Middle frontal gyrus (tissue), 1 donor: ENCODE results near the gene TRAPPC2.
A peak's percentile ranks its signal among the peaks of the same experiment; 100 is the strongest.

Experiments used
- DNase-seq: peaks from one replicate; pipeline ENCODE4 v3.0.0-alpha.2; 2015; ENCODE audit warnings: low spot score; ENCODE audit errors: extremely low spot score

TRAPPC2 gene

DNA sequence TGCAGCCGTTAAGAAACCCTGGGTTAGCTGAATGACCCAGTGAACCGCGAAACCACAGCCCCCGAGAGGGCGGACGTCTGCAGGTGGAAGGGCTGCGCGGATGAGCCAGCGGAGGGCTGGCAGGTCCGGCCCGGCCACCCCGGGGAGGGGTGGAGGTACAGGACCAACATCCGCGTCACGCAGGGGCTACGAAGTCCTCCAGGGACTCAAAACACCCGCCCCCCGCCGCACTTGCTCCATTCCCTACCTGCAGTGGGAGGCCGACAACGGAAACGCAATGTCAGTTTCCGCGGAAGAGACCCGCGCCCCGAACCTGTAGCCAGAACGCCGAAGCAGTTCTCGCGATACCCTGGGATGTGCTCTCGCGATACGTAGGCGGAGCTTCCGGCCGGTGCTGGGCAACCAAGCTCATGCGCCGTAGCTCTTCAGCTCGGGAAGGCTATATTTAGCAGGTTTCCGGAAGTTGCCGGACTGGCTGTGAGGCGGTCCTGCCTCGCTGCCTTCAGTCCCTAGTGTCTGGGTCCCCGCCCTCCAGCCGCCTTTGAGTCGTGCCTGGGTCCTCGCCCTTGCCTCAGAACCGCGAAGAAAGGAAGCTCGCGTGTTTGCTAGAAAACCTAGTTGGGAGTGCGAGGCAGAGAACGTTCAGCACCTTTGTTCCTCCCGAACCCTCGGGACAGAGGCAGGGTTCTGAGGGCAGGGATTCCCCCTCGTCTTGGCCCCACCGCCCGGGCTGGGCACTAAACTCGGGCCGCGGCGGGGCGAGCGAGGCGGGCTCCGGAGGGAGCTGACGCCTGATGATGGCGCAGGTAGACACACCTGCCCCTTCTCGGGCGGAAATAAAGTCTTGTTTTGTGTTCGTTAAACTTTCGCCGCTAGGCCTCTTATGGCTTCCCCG lies at the start of gene TRAPPC2, which contains the start of gene OFD1:
Gene TRAPPC2 (minus strand): TSS at position 343 of the 895 bp plus-strand sequence. CDS start 14,657 bp downstream, outside the sequence.
Gene OFD1 (plus strand): TSS at position 471 of the 895 bp plus-strand sequence. CDS start 324 bp downstream, at position 795.
- DNase-seq = peak; percentile 84

DNA sequence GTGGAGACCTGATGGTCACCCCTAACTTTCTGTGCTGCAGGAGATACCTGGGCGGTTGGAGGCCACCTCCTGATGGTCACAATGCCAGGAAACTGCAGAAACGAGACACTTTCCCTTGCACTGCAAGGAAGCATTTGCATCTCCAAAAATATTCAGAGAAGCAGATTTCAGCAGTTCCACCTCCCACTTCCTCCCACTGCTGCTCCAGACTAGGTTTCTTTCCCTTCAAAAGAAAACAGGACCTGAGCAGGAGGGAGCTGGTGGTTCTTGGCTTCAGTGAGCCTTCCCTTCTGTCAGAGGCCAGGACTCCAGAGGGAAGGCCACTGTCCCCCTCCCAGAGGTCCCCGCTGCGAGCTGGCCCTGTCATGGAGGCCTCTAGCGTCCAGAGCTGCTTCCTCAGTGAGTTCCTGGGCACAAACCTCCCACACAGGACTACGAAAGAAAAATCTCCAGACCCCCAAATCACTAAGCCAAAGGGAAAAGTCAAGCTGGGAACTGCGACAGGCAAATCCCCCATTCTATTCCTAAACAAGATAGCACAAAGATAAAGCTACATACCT lies 46.5 kb upstream of the TRAPPC2 start:
- DNase-seq = no peak

DNA sequence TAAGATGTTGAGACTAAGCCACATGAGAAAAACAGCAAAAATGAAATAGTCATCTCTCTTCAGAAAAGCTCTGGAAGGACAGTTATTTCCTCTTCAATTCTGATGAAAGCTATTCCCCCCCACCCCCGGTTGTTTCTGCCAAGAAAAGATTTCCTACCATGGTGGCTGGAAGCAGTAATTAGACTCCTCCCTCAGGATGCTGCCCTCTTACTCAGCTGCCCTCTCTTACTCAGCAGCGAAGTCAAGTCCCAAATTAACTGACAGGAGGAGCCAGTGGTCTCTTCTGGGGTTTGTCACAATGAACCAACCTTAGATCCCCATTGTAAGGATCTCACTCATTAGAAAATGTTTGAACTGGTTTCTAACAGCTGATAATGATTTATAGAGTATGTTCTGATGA lies 44.5 kb upstream of the TRAPPC2 start:
- DNase-seq = no peak

DNA sequence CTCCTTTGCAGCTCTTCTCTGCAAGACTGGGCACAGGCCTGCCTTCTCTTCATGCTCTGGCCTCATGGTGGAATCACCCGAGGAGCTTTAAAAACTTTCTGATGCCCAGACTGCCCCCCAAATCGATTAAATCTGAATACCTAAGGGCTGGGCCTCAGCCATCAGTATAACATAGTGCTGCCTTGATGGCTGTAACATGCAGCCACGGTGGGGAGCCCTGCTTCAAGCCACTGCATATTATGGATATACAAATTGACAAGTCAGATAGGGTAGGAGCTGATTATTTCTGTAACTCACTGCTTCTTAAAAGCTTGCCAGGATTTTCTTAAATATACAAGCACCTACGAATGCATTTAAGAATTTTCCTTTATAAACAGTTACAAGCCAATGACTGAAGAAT lies 42.0 kb upstream of the TRAPPC2 start:
- DNase-seq = no peak

DNA sequence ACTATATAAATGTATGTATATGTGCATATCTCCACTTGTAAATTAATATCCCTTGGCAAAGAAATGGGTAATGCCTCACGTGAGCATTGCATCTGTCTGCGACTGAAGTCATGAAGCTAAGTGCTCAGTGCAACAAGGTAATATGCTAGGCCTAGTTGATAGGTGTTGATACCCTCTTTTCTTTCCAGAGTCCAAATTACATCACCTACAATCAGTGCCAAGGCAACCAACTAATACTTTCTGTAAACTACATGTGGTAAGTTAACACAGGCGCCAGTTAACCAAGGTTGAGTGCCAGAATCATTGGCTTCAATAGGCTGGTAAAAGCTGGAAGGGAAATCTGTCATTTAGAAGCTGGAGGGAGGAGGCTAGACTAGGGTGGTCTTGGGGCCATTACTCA lies 41.4 kb upstream of the TRAPPC2 start:
- DNase-seq = no peak

DNA sequence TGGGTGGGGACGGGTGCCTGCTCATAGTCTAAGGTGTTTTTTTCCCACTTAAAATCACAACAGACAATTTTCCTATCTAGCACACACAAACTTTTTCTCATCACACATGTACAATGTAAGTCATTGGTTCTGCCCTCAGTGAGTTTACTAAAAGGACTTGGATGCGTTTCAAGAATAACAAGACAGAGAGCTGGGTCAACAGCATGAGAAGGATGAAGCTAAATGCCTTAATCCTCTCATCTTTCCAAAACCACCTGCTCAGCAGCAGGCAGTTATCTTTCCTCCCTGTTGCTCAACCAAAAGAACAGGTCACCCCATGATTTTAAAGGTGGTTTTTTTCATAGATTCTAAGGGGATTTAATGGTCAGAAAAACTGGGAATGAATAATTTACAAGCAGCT lies 40.3 kb upstream of the TRAPPC2 start:
- DNase-seq = no peak

DNA sequence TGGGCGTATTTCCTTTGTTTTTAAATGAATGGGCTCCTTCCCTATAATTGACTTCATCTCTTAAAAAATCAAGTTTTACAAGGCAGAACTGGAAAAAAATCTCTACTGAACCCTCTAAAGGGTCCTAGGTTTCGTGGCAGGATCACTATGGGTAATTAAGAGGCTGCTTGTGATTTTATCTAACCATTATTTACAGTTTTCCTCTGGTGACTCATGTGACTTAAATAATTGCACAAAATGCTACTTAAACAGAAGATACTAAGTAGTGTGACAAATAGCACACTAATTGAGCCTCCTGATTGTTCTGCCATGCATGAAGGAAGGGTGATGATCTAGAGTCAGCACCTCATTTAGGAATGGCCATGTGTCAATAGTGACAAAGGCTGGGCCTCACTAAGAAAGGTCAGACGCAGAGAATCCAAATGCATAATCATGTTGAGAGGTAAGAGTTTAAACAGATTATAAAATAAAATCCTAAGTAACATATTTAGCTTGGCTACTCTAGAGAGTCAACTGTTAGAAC lies 35.7 kb upstream of the TRAPPC2 start:
- DNase-seq = no peak

DNA sequence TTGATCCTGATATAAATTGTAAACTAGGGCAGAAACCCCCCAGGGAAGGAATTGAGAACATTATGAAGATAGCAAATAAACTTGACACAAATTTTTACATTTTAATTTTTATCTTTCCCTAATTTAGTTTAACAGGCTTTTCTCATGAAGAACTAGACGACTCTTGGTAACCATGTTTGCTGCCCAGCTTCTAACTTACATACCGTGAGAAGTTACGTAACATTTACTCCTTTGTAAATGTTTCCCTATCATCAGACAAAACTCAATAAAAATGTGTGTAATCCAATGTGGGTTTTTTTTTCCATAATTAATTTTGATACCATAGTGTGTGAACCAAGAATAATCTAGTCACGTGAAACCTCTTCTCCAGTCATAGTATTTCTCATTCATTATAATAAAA lies 34.5 kb upstream of the TRAPPC2 start:
- DNase-seq = no peak

DNA sequence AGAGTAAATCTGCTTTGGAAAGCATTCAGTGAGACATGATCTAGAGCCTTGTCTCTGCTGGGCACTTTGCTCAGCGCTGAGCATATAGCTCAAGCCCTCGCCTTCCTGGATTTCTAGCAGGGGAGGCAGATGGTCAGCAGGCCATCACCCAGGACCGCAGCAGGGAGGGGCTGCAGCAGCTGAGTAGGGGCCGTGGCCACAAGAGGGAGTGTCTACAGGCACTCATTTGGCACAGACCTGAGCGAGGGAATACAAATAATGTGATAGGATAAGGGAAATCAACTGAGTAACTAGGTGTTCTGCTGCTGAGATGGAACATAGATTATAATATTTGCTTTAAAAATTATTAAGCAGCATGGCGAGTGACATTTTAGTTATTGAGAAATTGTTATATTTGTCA lies 30.3 kb upstream of the TRAPPC2 start:
- DNase-seq = no peak

DNA sequence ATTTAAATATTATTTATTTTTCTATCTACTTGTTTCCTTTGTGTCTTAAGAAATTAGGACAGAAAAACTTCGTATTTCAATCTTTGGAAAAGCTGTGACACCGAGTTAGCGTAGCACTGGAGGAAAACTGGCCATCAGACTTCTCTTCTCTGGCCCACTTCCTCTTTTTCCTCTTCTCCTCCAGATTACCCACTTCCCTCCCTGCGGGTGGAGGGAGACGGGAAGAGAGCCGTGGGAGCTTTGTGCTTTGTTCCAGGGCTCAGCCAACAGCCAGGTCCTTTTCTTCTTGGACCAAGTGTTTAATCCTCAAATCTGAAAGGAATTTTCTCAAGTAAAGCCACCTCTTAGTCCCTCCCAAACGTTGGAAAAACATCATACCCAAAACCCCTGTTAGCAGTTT lies 29.9 kb upstream of the TRAPPC2 start:
- no peak for DNase-seq

DNA sequence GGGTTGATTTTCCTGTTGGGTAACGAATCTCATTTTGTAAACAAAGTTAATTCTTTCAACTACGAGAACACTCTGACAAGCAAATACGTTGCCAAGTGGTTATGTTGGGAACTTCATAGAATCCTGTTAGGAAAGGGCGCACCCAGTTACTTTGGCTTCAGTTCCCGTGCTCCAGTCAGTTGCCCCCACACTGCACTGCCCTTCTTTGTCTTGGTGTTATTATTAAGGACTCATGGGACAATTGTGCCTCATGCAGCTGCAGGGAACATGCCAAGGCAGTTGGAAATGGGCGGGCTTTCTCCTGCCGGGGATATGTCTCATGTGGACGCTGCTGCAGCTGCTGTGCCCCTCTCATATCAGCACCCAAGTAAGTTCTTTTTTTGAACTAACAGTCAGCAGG lies 29.1 kb upstream of the TRAPPC2 start:
- DNase-seq = no peak

DNA sequence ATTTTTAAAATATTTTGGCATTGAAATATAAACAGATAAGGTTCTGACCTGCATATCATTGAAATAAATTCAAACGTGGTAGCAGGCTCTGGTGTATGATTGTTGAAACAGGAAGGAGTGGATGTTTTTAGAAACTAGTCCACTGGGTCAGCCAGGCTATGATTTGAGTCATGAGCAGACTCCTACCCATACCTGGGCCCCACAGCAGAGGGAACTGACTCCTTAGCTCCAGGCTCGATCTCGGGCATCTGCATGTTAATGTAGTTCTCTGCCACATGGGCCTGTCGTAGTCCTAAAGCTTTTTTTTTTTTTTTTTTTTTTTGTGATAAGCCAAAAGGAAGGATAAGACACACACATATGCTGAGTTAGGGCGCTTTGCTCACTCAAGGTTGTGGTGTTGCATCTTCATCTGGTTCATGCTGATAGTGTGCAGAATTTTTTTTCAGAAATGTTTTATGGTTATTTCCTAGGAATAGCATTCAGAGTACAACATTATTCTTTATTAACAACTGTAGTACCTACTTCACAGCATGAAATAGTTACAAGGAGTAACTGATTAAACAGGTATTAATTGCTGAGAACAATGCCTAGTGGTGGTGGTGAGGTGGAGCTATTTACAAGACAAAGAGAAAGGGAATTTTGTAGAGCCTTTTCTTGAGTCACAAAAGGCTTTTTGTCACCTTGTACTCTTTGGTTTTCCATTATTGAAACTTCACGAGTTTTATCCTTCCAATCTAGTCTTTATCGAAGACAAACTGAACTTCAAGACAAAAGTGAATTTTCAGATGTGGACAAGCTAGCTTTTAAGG lies 27.4 kb upstream of the TRAPPC2 start:
- DNase-seq = no peak

DNA sequence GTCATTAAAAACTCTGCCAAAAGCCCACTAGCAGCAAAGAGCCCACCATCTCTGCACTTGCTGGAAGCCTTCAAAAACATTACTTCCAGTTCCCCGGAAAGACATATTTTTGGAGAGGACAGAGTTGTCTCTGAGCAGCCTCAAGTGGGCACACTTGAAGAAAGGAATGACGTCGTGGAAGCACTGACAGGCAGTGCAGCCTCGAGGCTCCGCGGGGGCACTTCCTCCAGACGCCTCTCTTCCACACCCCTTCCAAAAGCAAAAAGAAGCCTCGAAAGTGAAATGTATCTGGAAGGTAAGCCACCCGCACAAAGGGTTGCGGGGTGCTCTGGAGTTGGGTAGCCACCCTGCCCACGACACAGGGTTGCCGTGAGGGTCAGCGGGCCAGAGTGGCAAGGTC lies 26.0 kb upstream of the TRAPPC2 start:
- DNase-seq = no peak

DNA sequence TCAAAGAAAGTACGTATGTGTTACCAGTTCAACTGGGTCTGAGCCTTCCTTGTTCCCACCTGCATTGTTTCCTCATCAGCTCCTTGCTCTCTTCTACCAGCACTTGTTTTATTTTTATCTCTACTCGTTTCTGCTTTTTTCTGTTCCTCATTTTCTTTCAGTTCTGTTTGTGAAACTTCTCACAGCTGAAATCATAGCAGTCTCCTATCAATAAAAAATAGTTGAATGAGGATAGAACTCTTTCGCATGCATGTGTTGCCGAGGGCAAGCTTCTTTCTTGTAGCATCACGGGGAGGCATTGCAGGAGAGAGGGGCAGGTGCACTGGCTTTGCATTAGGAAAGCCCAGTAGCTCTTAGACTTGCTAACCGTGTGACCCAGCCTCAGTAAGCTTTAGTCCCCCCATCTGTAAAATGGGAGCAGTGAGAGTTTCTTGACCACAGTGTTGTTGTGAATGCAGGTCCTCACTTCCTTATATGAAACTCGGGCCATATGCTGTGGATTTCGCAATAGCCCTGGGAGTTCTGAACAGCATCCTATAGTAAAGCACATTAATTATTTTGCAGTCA lies 24.8 kb upstream of the TRAPPC2 start:
- no peak for DNase-seq

DNA sequence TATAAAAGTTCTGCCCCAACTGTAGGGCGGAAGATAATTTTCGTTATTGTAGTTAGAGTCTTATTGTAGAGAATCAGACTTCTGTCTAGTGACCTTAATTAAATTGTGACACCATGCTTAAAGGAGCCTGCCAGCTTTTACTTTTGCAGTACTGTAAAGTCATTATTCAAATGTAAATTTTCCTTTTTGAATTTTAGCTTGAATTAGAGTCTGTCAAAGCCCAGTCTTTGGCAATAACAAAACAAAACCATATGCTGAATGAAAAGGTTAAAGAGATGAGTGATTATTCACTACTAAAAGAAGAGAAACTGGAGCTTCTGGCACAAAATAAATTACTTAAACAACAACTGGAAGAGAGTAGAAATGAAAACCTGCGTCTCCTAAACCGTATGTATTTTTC lies 22.0 kb upstream of the TRAPPC2 start:
- no peak for DNase-seq

DNA sequence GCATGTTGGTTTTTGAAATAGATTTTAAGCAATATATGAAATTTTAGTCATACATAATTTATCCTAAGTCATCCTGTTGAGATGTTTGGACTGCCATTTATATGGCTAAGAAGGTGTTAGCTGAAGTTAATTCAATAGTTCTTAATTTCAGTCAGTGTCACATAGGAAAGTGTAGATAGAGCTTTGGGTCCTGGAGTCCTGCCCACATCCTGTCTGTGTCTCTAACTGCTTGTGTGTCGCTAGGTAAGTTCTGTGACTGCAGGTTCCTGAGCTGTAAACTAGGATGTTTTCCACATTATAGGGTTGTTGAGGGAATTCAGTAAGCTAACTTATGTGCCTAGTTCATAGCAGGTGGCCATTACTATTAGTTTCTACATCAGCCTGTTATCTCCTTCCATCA lies 20.8 kb upstream of the TRAPPC2 start:
- DNase-seq = no peak

DNA sequence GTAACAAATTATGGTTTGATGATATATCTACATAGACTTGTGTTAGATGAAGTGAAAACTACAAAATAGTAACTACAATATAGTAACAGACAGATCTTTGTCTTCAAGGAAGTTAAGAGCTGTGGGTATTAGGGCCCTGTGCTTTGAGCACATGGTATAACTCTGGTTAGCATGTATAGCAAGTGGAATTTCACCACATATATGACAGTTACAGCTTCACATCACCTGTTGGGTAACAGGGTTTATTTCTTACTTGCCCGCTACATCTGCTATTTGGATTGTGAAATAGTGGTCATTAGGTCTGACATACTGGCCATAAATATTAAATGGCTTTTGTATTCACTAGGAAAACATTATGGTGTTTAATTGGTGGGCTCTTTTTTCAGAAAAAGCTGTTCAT lies 20.3 kb upstream of the TRAPPC2 start:
- no peak for DNase-seq

DNA sequence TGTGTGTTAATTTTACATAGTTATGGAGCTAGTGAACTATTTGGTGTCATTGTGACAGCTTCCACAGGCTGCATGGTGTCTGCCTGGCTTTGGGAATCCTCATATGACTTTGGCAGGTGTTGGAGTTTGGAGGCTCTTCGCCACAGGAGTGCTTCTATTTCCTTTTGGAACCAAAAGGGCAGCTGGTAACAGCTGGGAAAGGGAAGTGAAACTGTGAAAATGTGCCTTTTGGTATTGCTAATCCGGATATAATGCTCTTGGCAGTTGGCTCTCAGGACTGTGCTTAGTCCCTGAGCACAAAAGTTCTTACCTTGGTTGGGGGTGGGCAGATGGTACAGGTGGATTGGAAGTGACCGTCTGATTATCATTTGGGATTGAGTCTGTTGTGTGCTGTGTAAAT lies 18.2 kb upstream of the TRAPPC2 start:
- no peak for DNase-seq

DNA sequence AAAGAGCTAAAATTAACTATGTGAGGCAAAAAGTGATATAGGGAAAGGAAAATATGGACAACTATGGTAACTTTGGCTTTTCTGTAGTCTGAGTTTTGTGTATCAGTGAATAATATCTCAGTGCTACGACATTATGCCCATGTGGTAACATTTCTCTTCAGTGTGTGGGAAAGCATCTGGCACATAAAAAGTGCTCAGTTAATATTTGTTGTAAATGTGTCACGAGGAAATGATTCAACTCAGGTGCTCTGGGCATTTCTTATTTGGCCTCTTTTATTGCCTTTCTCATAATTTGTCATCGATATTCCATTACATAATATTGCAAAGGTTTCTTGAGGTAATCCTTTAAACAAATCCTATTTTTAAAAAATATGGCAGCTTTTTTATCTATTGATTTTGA lies 17.7 kb upstream of the TRAPPC2 start:
- DNase-seq = no peak

DNA sequence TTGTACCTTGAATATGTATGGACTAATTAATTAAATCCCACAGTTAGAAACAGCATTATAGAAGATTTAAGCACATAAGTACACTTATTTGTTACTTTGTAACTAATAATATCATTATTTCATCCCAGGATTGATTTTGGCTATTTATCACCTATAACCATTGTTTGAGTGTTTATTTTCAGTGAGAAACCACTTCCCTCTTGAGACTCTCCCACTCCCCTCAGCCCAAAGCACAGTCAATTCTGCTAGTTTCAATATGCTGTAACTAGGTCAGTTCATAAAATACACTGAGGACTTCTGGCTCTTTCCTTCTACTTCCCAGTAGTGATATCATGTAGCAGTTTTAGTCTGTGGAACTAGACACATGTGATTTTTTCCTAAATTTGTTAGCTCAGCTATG lies 16.4 kb upstream of the TRAPPC2 start:
- DNase-seq = no peak

DNA sequence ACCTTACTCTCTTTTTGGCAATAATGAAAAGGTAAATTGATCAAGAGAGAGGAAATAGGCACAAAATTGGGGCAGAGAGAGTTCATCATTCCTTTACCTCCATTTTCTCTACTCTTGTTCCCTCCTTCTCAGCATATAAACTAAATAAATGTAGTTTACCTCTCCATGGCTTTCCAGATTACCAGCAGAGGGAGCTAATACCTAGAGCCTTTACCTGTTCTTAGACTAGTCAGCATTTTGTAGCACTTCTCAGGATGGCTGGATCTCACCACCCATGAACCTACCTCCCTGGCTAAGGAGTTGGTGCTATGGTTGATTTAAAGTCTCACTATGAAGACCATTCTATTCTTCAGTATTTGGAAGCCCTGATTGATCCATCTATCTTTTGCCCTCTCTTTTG lies 15.8 kb upstream of the TRAPPC2 start:
- no peak for DNase-seq

DNA sequence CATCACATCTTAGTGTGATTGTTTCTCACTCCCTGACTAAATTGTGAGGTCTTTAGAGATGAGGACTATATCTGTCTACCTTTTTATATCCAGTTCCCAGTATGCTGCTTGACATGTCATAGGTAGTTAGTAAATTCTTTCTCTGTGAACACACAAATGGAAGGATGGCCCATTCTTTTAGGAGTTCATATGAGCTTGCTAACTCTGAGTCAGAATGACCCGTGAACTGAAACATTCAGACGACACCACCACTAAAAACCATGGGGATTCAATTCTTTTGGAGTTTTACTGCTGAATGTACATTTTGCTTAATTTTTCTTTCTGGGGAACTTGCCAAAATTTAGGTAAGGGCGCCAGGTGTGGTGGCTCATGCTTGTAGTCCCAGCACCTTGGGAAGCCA lies 14.1 kb upstream of the TRAPPC2 start:
- no peak for DNase-seq
